ENCODE data around the gene THUMPD2. TPM values are rescaled to one million over a fixed set of nuclear protein-coding genes. Genes with fewer than 3 reads are reported as not detected.

The THUMPD2 gene
- total RNA-seq, 1 experiment from 2014 or later: 19.6 TPM

- Mint-ChIP-seq H3K27me3 (ENCODE audit: low read depth) (no peaks in the 10 kb centered on the region), H3K4me3 (no peak overlapping the region), H3K27ac (peak overlapping the region; percentile 4; the same call in 1 of the 2 replicates), H3K36me3 (no peaks in the 10 kb centered on the region), H3K4me1 (peaks cover 33% of the 10 kb centered on the region), H3K9me3 (no peaks in the 10 kb centered on the region)
- ChIA-PET POLR2A (no interaction called here), CTCF (interaction anchor here (0.7 to 2.9 kb wide), 3 partner anchors 11 to 126 kb away, joined by 3 to 15 read pairs (median 3); no protein-coding TSS in a partner anchor)
- DNase-seq (ENCODE audit: low spot score) (no peak), ATAC-seq (no peak)
- TF ChIP-seq CREB1 (CRISPR knock-in tag; IDR thresholded peaks at IDR 0.05) (no peak), RELA (CRISPR knock-in tag; IDR thresholded peaks at IDR 0.05; ENCODE audit: borderline replicate concordance) (no peak), ZBTB21 (CRISPR knock-in tag; IDR thresholded peaks at IDR 0.05; ENCODE audit: borderline replicate concordance) (no peak), FOXK1 (CRISPR knock-in tag; IDR thresholded peaks at IDR 0.05) (no peak), GRHL2 (CRISPR knock-in tag; IDR thresholded peaks at IDR 0.05; ENCODE audit: insufficient replicate concordance, severe bottlenecking) (no peak), SMAD4 (CRISPR knock-in tag; IDR thresholded peaks at IDR 0.05) (no peak), ZNF423 (CRISPR knock-in tag; IDR thresholded peaks at IDR 0.05) (no peak), ZNF671 (CRISPR knock-in tag; IDR thresholded peaks at IDR 0.05) (no peak), STAT6 (CRISPR knock-in tag; conservative IDR thresholded peaks at IDR 0.05; ENCODE audit: low read depth) (no peak), E2F4 (CRISPR knock-in tag; IDR thresholded peaks at IDR 0.05; ENCODE audit: borderline replicate concordance, low read depth) (no peak), ZNF317 (CRISPR knock-in tag; IDR thresholded peaks at IDR 0.05; ENCODE audit: borderline replicate concordance, low read depth) (no peak), JAZF1 (CRISPR knock-in tag; IDR thresholded peaks at IDR 0.05) (no peak), NR1H2 (CRISPR knock-in tag; IDR thresholded peaks at IDR 0.05) (no peak), HMGA2 (CRISPR knock-in tag; IDR thresholded peaks at IDR 0.05) (no peak), EMX1 (CRISPR knock-in tag; IDR thresholded peaks at IDR 0.05) (no peak), OVOL2 (CRISPR knock-in tag; IDR thresholded peaks at IDR 0.05; ENCODE audit: borderline replicate concordance) (no peak), ELF4 (CRISPR knock-in tag; IDR thresholded peaks at IDR 0.05; ENCODE audit: low read depth) (no peak)
- TF ChIP-seq, protein P1, sequence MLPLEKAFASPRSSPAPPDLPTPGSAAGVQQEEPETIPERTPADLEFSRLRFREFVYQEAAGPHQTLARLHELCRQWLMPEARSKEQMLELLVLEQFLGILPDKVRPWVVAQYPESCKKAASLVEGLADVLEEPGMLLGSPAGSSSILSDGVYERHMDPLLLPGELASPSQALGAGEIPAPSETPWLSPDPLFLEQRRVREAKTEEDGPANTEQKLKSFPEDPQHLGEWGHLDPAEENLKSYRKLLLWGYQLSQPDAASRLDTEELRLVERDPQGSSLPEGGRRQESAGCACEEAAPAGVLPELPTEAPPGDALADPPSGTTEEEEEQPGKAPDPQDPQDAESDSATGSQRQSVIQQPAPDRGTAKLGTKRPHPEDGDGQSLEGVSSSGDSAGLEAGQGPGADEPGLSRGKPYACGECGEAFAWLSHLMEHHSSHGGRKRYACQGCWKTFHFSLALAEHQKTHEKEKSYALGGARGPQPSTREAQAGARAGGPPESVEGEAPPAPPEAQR (CRISPR knock-in tag; IDR thresholded peaks at IDR 0.05): no peak
- TF ChIP-seq, protein P2, sequence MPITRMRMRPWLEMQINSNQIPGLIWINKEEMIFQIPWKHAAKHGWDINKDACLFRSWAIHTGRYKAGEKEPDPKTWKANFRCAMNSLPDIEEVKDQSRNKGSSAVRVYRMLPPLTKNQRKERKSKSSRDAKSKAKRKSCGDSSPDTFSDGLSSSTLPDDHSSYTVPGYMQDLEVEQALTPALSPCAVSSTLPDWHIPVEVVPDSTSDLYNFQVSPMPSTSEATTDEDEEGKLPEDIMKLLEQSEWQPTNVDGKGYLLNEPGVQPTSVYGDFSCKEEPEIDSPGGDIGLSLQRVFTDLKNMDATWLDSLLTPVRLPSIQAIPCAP (CRISPR knock-in tag; IDR thresholded peaks at IDR 0.05): no peak
Observed at GRCh38 chr2:39719317-39719716, 59.7 kb downstream of the THUMPD2 start.

GRCh38 chr2:39718483-39718882 is 60.6 kb downstream of the THUMPD2 start:
- no peaks in the 10 kb centered on the region for H3K27me3 Mint-ChIP-seq (ENCODE audit: low read depth)
- DNase-seq (ENCODE audit: low spot score) (no peak), ATAC-seq (no peak)
- ChIA-PET CTCF (interaction anchor here (1.1 to 2.9 kb wide), 2 partner anchors 11 to 125 kb away, joined by 5 to 15 read pairs; no protein-coding TSS in a partner anchor), POLR2A (no interaction called here)
- 0 out of 2 replicates have a peak overlapping the region, but pooled peaks have one; percentile 66 for H3K27ac Mint-ChIP-seq
- no peak overlapping the region for H3K4me3 Mint-ChIP-seq
- H3K4me1 Mint-ChIP-seq: peaks cover 28% of the 10 kb centered on the region
- no peaks in the 10 kb centered on the region for H3K9me3 Mint-ChIP-seq
- H3K36me3 Mint-ChIP-seq: no peaks in the 10 kb centered on the region
- no peak for TF ChIP-seq ZMAT4 (CRISPR knock-in tag; IDR thresholded peaks at IDR 0.05)
- no peak for TF ChIP-seq PRRX2 (CRISPR knock-in tag; IDR thresholded peaks at IDR 0.05)
- TF ChIP-seq, protein P3, sequence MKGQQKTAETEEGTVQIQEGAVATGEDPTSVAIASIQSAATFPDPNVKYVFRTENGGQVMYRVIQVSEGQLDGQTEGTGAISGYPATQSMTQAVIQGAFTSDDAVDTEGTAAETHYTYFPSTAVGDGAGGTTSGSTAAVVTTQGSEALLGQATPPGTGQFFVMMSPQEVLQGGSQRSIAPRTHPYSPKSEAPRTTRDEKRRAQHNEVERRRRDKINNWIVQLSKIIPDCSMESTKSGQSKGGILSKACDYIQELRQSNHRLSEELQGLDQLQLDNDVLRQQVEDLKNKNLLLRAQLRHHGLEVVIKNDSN (CRISPR knock-in tag; IDR thresholded peaks at IDR 0.05): no peak
- TF ChIP-seq ATF1 (CRISPR knock-in tag; IDR thresholded peaks at IDR 0.05): no peak
- no peak for TF ChIP-seq EMX1 (CRISPR knock-in tag; IDR thresholded peaks at IDR 0.05)
- no peak for TF ChIP-seq STAT6 (CRISPR knock-in tag; conservative IDR thresholded peaks at IDR 0.05; ENCODE audit: low read depth)
- TF ChIP-seq NFATC4 (CRISPR knock-in tag; IDR thresholded peaks at IDR 0.05): no peak
- no peak for TF ChIP-seq TEAD4 (CRISPR knock-in tag; IDR thresholded peaks at IDR 0.05)
- TF ChIP-seq ZNF671 (CRISPR knock-in tag; IDR thresholded peaks at IDR 0.05): no peak
- TF ChIP-seq CBFB (CRISPR knock-in tag; IDR thresholded peaks at IDR 0.05; ENCODE audit: low read depth): no peak
- TF ChIP-seq TCF7 (CRISPR knock-in tag; IDR thresholded peaks at IDR 0.05; ENCODE audit: low read depth): no peak
- no peak for TF ChIP-seq NR1H2 (CRISPR knock-in tag; IDR thresholded peaks at IDR 0.05)
- no peak for TF ChIP-seq HMGA2 (CRISPR knock-in tag; IDR thresholded peaks at IDR 0.05)
- TF ChIP-seq ZNF317 (CRISPR knock-in tag; IDR thresholded peaks at IDR 0.05; ENCODE audit: borderline replicate concordance, low read depth): no peak
